Measurements from ENCODE around the gene ZNF320. TPM values are rescaled to one million over a fixed set of nuclear protein-coding genes. Genes with fewer than 3 reads are reported as not detected.
A peak's percentile ranks its signal among the peaks of the same experiment; 100 is the strongest.

Gene ZNF320
- total and polyA plus RNA-seq, 9 of the 15 experiments (the other 6 are each of a cell fraction or from before 2014, with no cell fraction given): 5.4 to 25.6 (median 11.7) TPM

GRCh38 chr19:52936151-52936953, 38.9 kb upstream of the ZNF320 start (continued):
- TF ChIP-seq HNRNPLL (IDR thresholded peaks at IDR 0.05; ENCODE audit: low read depth, low read length, poor library complexity, severe bottlenecking) (no peak), YBX1 (IDR thresholded peaks at IDR 0.05) (no peak), ZC3H11A (IDR thresholded peaks at IDR 0.05; ENCODE audit: low read depth, low read length) (0 out of 2 replicates have a peak, but pooled peaks have one; percentile 36), ATF3 (IDR thresholded peaks at IDR 0.05) (peak; percentile 87), ATF3 (CRISPR knock-in tag; conservative IDR thresholded peaks at IDR 0.05) (0 out of 2 replicates have a peak, but pooled peaks have one; percentile 24), ZNF57 (CRISPR knock-in tag; IDR thresholded peaks at IDR 0.05) (no peak), POLR2H (tag; IDR thresholded peaks at IDR 0.05; ENCODE audit: low read depth) (no peak), ZNF140 (CRISPR knock-in tag; IDR thresholded peaks at IDR 0.05) (no peak), CEBPB (tag; IDR thresholded peaks at IDR 0.05) (peak; percentile 64), MYNN (IDR thresholded peaks at IDR 0.05) (peak; percentile 92), MYNN (CRISPR knock-in tag; IDR thresholded peaks at IDR 0.05) (no peak), DDX20 (tag; IDR thresholded peaks at IDR 0.05; ENCODE audit: low read depth) (peak; percentile 73; the same call in 1 of the 2 replicates), ZNF253 (CRISPR knock-in tag; conservative IDR thresholded peaks at IDR 0.05) (no peak), ZNF316 (IDR thresholded peaks at IDR 0.05) (peak; percentile 87), RB1 (IDR thresholded peaks at IDR 0.05; ENCODE audit: low read depth) (no peak), KAT7 (CRISPR knock-in tag; IDR thresholded peaks at IDR 0.05; ENCODE audit: borderline replicate concordance) (peak; percentile 53; the same call in 1 of the 2 replicates), NFE2 (IDR thresholded peaks at IDR 0.05; ENCODE audit: low read depth) (peak; percentile 98), NFYB (IDR thresholded peaks at IDR 0.05; ENCODE audit: extremely low read depth, insufficient read length) (no peak), SRSF9 (IDR thresholded peaks at IDR 0.05; ENCODE audit: borderline replicate concordance, low read depth, low read length) (no peak), GTF2E2 (tag; IDR thresholded peaks at IDR 0.05) (0 out of 2 replicates have a peak, but pooled peaks have one; percentile 60), ZC3H4 (CRISPR knock-in tag; IDR thresholded peaks at IDR 0.05; ENCODE audit: borderline replicate concordance) (no peak), KLF13 (tag; IDR thresholded peaks at IDR 0.05; ENCODE audit: borderline replicate concordance, low read depth) (no peak), PURB (CRISPR knock-in tag; IDR thresholded peaks at IDR 0.05; ENCODE audit: low read depth) (no peak), NONO (IDR thresholded peaks at IDR 0.05; ENCODE audit: low read depth in 2 of 2, low read length in 1 of 2) (peak in 1 of 2 experiments; percentile 49; a peak in 1 of 4 replicates), SIN3B (IDR thresholded peaks at IDR 0.05; ENCODE audit: low read depth) (no peak)
- TF ChIP-seq, protein P1, sequence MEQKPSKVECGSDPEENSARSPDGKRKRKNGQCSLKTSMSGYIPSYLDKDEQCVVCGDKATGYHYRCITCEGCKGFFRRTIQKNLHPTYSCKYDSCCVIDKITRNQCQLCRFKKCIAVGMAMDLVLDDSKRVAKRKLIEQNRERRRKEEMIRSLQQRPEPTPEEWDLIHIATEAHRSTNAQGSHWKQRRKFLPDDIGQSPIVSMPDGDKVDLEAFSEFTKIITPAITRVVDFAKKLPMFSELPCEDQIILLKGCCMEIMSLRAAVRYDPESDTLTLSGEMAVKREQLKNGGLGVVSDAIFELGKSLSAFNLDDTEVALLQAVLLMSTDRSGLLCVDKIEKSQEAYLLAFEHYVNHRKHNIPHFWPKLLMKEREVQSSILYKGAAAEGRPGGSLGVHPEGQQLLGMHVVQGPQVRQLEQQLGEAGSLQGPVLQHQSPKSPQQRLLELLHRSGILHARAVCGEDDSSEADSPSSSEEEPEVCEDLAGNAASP (IDR thresholded peaks at IDR 0.05): no peak
- TF ChIP-seq, protein P2, sequence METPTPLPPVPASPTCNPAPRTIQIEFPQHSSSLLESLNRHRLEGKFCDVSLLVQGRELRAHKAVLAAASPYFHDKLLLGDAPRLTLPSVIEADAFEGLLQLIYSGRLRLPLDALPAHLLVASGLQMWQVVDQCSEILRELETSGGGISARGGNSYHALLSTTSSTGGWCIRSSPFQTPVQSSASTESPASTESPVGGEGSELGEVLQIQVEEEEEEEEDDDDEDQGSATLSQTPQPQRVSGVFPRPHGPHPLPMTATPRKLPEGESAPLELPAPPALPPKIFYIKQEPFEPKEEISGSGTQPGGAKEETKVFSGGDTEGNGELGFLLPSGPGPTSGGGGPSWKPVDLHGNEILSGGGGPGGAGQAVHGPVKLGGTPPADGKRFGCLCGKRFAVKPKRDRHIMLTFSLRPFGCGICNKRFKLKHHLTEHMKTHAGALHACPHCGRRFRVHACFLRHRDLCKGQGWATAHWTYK (CRISPR knock-in tag; IDR thresholded peaks at IDR 0.05): peak; percentile 96

Data from K562 (cell line).